Keratinocyte (primary cell): ENCODE data around the gene TRPM2. TPM values are rescaled to one million over a fixed set of nuclear protein-coding genes. Genes with fewer than 3 reads are reported as not detected.

Experiments
- DNase-seq: peaks from one replicate; pipeline ENCODE4 v3.0.0-alpha.2; 2011; ENCODE audit warnings: low read depth, missing footprints, low spot score
- FAIRE-seq: peaks from 2 replicates; lab custom pipeline; 2011; peaks lifted over from hg19 to GRCh38; lab: Jason Lieb, UNC
- H2AFZ ChIP-seq: 2 replicates; pipeline ENCODE4 v1.6.0; 2012; ENCODE audit warnings: low read length, control low read depth, inconsistent platforms; ENCODE audit not compliant: control insufficient read depth
- H3K27ac ChIP-seq: 2 replicates; pipeline ENCODE4 v1.5.1; 2011; ENCODE audit warnings: low read length; ENCODE audit not compliant: control insufficient read depth, insufficient read depth
- H3K27me3 ChIP-seq: 3 replicates; pipeline ENCODE4 v1.6.0; 2011; ENCODE audit warnings: low read length; ENCODE audit not compliant: control insufficient read depth, insufficient read depth; ENCODE audit errors: extremely low read depth
- H3K36me3 ChIP-seq, 2 experiments: 2 replicates in 1 of 2; 3 replicates in 1 of 2; pipeline ENCODE4 v1.5.1; 2011; ENCODE audit warnings: low read length in 2 of 2, mild to moderate bottlenecking in 1 of 2; ENCODE audit not compliant: control insufficient read depth in 2 of 2, insufficient read depth in 2 of 2; ENCODE audit errors: extremely low read depth in 1 of 2
- H3K4me1 ChIP-seq: 3 replicates; pipeline ENCODE4 v1.5.1; 2011; ENCODE audit warnings: low read length; ENCODE audit not compliant: control insufficient read depth, insufficient read depth; ENCODE audit errors: extremely low read depth
- H3K4me2 ChIP-seq: 3 replicates; pipeline ENCODE4 v1.6.0; 2011; ENCODE audit warnings: low read depth, low read length; ENCODE audit not compliant: control insufficient read depth, insufficient read depth; ENCODE audit errors: extremely low read depth
- H3K4me3 ChIP-seq, 3 experiments: fragments of 200-600 bp in 1 of 3; sonication (generic) in 1 of 3; 2 replicates in 2 of 3; 3 replicates in 1 of 3; pipeline ENCODE4 v1.5.1; 2011 to 2016; ENCODE audit warnings: low read length in 3 of 3, mild to moderate bottlenecking in 3 of 3, control low read depth in 2 of 3, inconsistent platforms in 1 of 3, low read depth in 1 of 3, mixed read lengths in 1 of 3, mixed run types in 1 of 3, moderate library complexity in 1 of 3; ENCODE audit not compliant: control insufficient read depth in 2 of 3, insufficient read depth in 2 of 3; ENCODE audit errors: extremely low read depth in 1 of 3
- H3K79me2 ChIP-seq: 2 replicates; pipeline ENCODE4 v1.6.0; 2012; ENCODE audit warnings: low read length; ENCODE audit not compliant: control insufficient read depth, insufficient read depth
- H3K9ac ChIP-seq: 3 replicates; pipeline ENCODE4 v1.6.0; 2011; ENCODE audit warnings: low read length; ENCODE audit not compliant: control insufficient read depth, insufficient read depth; ENCODE audit errors: extremely low read depth
- H3K9me1 ChIP-seq: 3 replicates; pipeline ENCODE4 v1.6.0; 2011; ENCODE audit warnings: low read length; ENCODE audit not compliant: control insufficient read depth, insufficient read depth; ENCODE audit errors: extremely low read depth
- H3K9me3 ChIP-seq: 2 replicates; pipeline ENCODE4 v1.5.1; 2012; ENCODE audit warnings: low read depth, low read length; ENCODE audit not compliant: control insufficient read depth
- H4K20me1 ChIP-seq: 3 replicates; pipeline ENCODE4 v1.6.0; 2011; ENCODE audit warnings: low read length; ENCODE audit not compliant: control insufficient read depth, insufficient read depth; ENCODE audit errors: extremely low read depth
- EZH2 ChIP-seq: IDR thresholded peaks from one replicate; pipeline ENCODE4 v1.6.1; 2012; ENCODE audit warnings: inconsistent platforms, mild to moderate bottlenecking, low read length, moderate library complexity
- dilution Hi-C: fragments of 300-500 bp; cut with MboI; formaldehyde crosslinking; loops from one replicate; pipeline ENCODE4 v1.7.0; 2020; ENCODE audit warnings: low sequenced_read_pairs; ENCODE audit not compliant: extremely low pct_ligation_motif_present
- polyA plus RNA-seq, 5 experiments: library from polyadenylated mRNA; depleted of rRNA in 3 of 5; stranded (reverse) in 3 of 5; stranded (forward) in 1 of 5; unstranded in 1 of 5; fragments of >200 nt; gene quantifications; 1 replicate in 1 of 5; 2 replicates in 3 of 5; 3 replicates in 1 of 5; pipeline versions ENCODE4 v1.2.1 to v1.2.3, GENCODE V29; 2011 to 2012; ENCODE audit warnings: missing spikeins in 2 of 5, low read depth in 1 of 5, low replicate concordance in 1 of 5
- TF ChIP-seq, protein P1 (sequence below), 3 experiments: IDR thresholded peaks in 1 of 3; conservative IDR thresholded peaks in 1 of 3; optimal IDR thresholded peaks in 1 of 3; 2 replicates in 2 of 3; 3 replicates in 1 of 3; pipeline versions ENCODE3 to v1.5.1; 2011; ENCODE audit warnings: low read length in 3 of 3, mild to moderate bottlenecking in 3 of 3, moderate library complexity in 2 of 3, control low read depth in 1 of 3, inconsistent platforms in 1 of 3; ENCODE audit not compliant: insufficient read depth in 2 of 3; ENCODE audit errors: extremely low read depth in 1 of 3

Gene TRPM2
- polyA plus RNA-seq, 1 donor (not counting 4 experiments of a cell fraction or from before 2014, with no cell fraction given): 0.31 TPM

DNA sequence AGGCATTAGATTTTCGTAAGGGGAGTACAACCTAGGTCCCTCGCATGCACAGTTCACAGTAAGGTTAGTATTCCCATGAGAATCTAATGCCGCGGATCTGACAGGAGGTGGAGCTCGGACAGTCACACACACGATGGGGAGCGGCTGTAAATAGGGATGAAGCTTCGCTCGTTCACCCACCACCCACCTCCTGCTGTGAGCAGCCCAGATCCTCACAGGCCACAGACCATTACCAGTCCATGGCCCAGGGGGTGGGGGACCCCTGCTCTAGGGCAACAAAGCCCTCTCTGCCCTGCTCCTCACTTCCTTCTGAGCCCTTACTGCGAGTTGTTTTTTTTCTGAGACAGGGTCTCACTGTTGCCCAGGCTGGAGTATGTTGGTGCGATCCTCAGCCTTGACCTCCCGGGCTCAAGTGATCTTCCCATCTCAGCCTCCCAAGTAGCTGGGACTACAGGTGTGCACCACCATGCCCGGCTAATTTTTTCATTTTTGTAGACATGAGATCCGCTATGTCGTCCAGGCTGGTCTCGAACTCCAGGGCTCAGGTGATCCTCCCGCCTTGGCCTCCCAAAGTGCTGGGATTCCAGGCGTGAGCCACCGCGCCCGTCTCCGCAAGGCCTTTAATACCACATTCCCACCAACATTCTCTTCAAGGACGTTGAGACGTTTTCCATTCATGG, 21.3 kb downstream of the TRPM2 start:
- H3K9me1 ChIP-seq: no peaks in the 10 kb centered on the region
- no peaks in the 10 kb centered on the region for H3K9me3 ChIP-seq
- H4K20me1 ChIP-seq: no peaks in the 10 kb centered on the region
- H3K4me3 ChIP-seq: no peak overlapping the region
- H2AFZ ChIP-seq: no peak overlapping the region
- H3K9ac ChIP-seq: no peak overlapping the region
- no peak for TF ChIP-seq EZH2
- TF ChIP-seq, protein P1, sequence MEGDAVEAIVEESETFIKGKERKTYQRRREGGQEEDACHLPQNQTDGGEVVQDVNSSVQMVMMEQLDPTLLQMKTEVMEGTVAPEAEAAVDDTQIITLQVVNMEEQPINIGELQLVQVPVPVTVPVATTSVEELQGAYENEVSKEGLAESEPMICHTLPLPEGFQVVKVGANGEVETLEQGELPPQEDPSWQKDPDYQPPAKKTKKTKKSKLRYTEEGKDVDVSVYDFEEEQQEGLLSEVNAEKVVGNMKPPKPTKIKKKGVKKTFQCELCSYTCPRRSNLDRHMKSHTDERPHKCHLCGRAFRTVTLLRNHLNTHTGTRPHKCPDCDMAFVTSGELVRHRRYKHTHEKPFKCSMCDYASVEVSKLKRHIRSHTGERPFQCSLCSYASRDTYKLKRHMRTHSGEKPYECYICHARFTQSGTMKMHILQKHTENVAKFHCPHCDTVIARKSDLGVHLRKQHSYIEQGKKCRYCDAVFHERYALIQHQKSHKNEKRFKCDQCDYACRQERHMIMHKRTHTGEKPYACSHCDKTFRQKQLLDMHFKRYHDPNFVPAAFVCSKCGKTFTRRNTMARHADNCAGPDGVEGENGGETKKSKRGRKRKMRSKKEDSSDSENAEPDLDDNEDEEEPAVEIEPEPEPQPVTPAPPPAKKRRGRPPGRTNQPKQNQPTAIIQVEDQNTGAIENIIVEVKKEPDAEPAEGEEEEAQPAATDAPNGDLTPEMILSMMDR (optimal IDR thresholded peaks at IDR 0.05 in 1 of 3, IDR thresholded peaks at IDR 0.05 in 1 of 3, conservative IDR thresholded peaks at IDR 0.05 in 1 of 3; ENCODE audit: extremely low read depth in 1 of 3, insufficient read depth in 2 of 3, low read length in 3 of 3): no peak
- dilution Hi-C loops: no loop called here
- H3K4me1 ChIP-seq: no peaks in the 10 kb centered on the region
- no peak for FAIRE-seq
- H3K79me2 ChIP-seq: no peaks in the 10 kb centered on the region
- no peak overlapping the region for H3K27ac ChIP-seq
- no peak overlapping the region for H3K4me2 ChIP-seq
- no peak for DNase-seq
- H3K36me3 ChIP-seq: no peaks in the 10 kb centered on the region
- peaks cover 14% of the 10 kb centered on the region for H3K27me3 ChIP-seq

DNA sequence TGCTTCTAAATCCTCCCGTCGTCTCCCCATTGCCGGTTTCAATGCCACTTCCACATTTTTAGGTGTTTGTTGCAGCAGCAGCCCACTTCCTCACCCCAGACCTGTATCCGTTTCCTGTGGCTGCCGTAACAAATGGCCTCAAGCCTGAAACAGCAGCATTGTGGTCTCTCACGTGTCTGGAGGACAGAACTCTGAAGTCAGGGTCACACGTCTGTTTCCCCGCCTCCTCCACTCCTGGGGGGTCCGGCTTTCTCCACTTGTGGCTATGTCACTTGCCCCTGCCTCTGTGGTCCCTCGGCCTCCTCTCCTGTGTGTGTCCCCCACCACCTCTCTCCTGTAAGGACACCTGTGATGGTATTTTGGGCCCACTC, 21.8 kb downstream of the TRPM2 start:
- Histone ChIP-seq H3K27me3 (peaks cover 10% of the 10 kb centered on the region), H3K4me1 (no peaks in the 10 kb centered on the region), H3K36me3 (no peaks in the 10 kb centered on the region), H4K20me1 (no peaks in the 10 kb centered on the region), H3K4me3 (no peak overlapping the region), H3K79me2 (no peaks in the 10 kb centered on the region), H3K4me2 (no peak overlapping the region), H3K9me3 (no peaks in the 10 kb centered on the region), H2AFZ (no peak overlapping the region), H3K9me1 (no peaks in the 10 kb centered on the region), H3K27ac (no peak overlapping the region), H3K9ac (no peak overlapping the region)
- dilution Hi-C loops: no loop called here
- DNase-seq: no peak
- TF ChIP-seq EZH2: no peak
- TF ChIP-seq, protein P1 (optimal IDR thresholded peaks at IDR 0.05 in 1 of 3, IDR thresholded peaks at IDR 0.05 in 1 of 3, conservative IDR thresholded peaks at IDR 0.05 in 1 of 3; ENCODE audit: extremely low read depth in 1 of 3, insufficient read depth in 2 of 3, low read length in 3 of 3): no peak
- FAIRE-seq: no peak
